Neural cell (in vitro differentiated cells): Measurements from ENCODE around the gene HCFC1. TPM values are rescaled to one million over a fixed set of nuclear protein-coding genes. Genes with fewer than 3 reads are reported as not detected.

Source experiments
- H2AFZ ChIP-seq: fragments of 200-600, 300-800 bp; sonication (generic), shearing (Covaris generic); 2 replicates; pipeline ENCODE4 v1.6.0; 2014; ENCODE audit warnings: low read depth, mild to moderate bottlenecking, antibody characterized with exemption, low read length, moderate library complexity
- H3F3A ChIP-seq: fragments of 200-600 bp; shearing (Covaris generic); 2 replicates; pipeline ENCODE4 v1.6.1; 2016; ENCODE audit warnings: mild to moderate bottlenecking, moderate library complexity, mixed read lengths, antibody characterized with exemption, low read length; ENCODE audit not compliant: insufficient read depth, poor library complexity, severe bottlenecking
- H3K27ac ChIP-seq: fragments of 200-600, 300-800 bp; sonication (generic), shearing (Covaris generic); 2 replicates; pipeline ENCODE4 v1.5.1; 2014; ENCODE audit warnings: mild to moderate bottlenecking, low read length, moderate library complexity
- H3K27me3 ChIP-seq: fragments of 300-800, 200-600 bp; sonication (generic), shearing (Covaris generic); 2 replicates; pipeline ENCODE4 v1.6.0; 2014; ENCODE audit warnings: mild to moderate bottlenecking, low read depth, low read length, moderate library complexity; ENCODE audit not compliant: insufficient read depth
- H3K36me3 ChIP-seq: fragments of 300-800, 200-600 bp; sonication (generic), shearing (Covaris generic); 2 replicates; pipeline ENCODE4 v1.5.1; 2014; ENCODE audit warnings: mild to moderate bottlenecking, antibody characterized with exemption, low read length, moderate library complexity; ENCODE audit not compliant: insufficient read depth
- H3K4me2 ChIP-seq: fragments of 300-800, 200-600 bp; sonication (generic), shearing (Covaris generic); 2 replicates; pipeline ENCODE4 v1.6.0; 2014; ENCODE audit warnings: mild to moderate bottlenecking, low read length
- H3K4me3 ChIP-seq: fragments of 300-800, 200-600 bp; sonication (generic), shearing (Covaris generic); 2 replicates; pipeline ENCODE4 v1.5.1; 2014; ENCODE audit warnings: mild to moderate bottlenecking, low read length, moderate library complexity
- H3K79me2 ChIP-seq: fragments of 200-600 bp; shearing (Covaris generic); replicated peaks from 2 replicates; pipeline ENCODE4 v1.6.0; 2014; ENCODE audit warnings: mild to moderate bottlenecking, low read length, moderate library complexity; ENCODE audit not compliant: insufficient read depth
- H3K9ac ChIP-seq: fragments of 300-800, 200-600 bp; sonication (generic), shearing (Covaris generic); 2 replicates; pipeline ENCODE4 v1.6.1; 2016; ENCODE audit warnings: mild to moderate bottlenecking, low read length, mixed read lengths
- H3K9me2 ChIP-seq: fragments of 200-600 bp; shearing (Covaris generic); 2 replicates; pipeline ENCODE4 v1.6.1; 2016; ENCODE audit warnings: mild to moderate bottlenecking, low read length, mixed read lengths; ENCODE audit not compliant: insufficient read depth
- H3K9me3 ChIP-seq: fragments of 200-600, 300-800 bp; sonication (generic), shearing (Covaris generic); 2 replicates; pipeline ENCODE4 v1.6.1; 2016; ENCODE audit warnings: mild to moderate bottlenecking, mixed run types, low read length, moderate library complexity, mixed read lengths
- H4K20me1 ChIP-seq: fragments of 200-600 bp; shearing (Covaris generic); 2 replicates; pipeline ENCODE4 v1.6.1; 2016; ENCODE audit warnings: mild to moderate bottlenecking, mixed run types; ENCODE audit not compliant: insufficient read depth
- EP300 ChIP-seq: fragments of 450-650 bp; conservative IDR thresholded peaks from 2 replicates; pipeline ENCODE4 v1.6.1; 2014; ENCODE audit warnings: antibody characterized with exemption, mild to moderate bottlenecking, moderate library complexity; ENCODE audit not compliant: poor library complexity, severe bottlenecking
- EZH2 ChIP-seq: fragments of 200-600, 300-800 bp; shearing (Covaris generic), sonication (generic); IDR thresholded peaks from 2 replicates; pipeline ENCODE4 v1.6.1; 2014; ENCODE audit warnings: antibody characterized with exemption, low read length, borderline replicate concordance, mild to moderate bottlenecking; ENCODE audit not compliant: insufficient read depth, poor library complexity, severe bottlenecking
- MXI1 ChIP-seq: fragments of 450-650 bp; conservative IDR thresholded peaks from 2 replicates; pipeline ENCODE4 v1.6.1; 2014; ENCODE audit warnings: antibody characterized with exemption, mild to moderate bottlenecking; ENCODE audit not compliant: poor library complexity, severe bottlenecking
- POLR2AphosphoS5 ChIP-seq: IDR thresholded peaks from 2 replicates; pipeline ENCODE4 v1.6.1; 2012
- RAD21 ChIP-seq: fragments of 450-650 bp; conservative IDR thresholded peaks from 2 replicates; pipeline ENCODE4 v1.6.1; 2014; ENCODE audit warnings: antibody characterized with exemption, mild to moderate bottlenecking, moderate library complexity
- SMC3 ChIP-seq: fragments of 450-650 bp; conservative IDR thresholded peaks from 2 replicates; pipeline ENCODE4 v1.6.1; 2014; ENCODE audit warnings: antibody characterized with exemption, mild to moderate bottlenecking, moderate library complexity; ENCODE audit not compliant: poor library complexity
- TAF1 ChIP-seq: IDR thresholded peaks from 2 replicates; pipeline ENCODE4 v1.6.1; 2012; ENCODE audit warnings: low read depth
- polyA plus RNA-seq: library from polyadenylated mRNA; depleted of rRNA; stranded (reverse); fragments of >200 nt; gene quantifications from 2 replicates; pipeline ENCODE4 v1.2.3, GENCODE V29; 2014
- TF ChIP-seq, protein P1 (sequence below): IDR thresholded peaks from 2 replicates; pipeline ENCODE4 v1.6.1; 2012; ENCODE audit warnings: borderline replicate concordance
- TF ChIP-seq, protein P2 (sequence below): fragments of 450-650 bp; IDR thresholded peaks from 2 replicates; pipeline ENCODE4 v1.5.1; 2014; ENCODE audit warnings: antibody characterized with exemption, mild to moderate bottlenecking, moderate library complexity; ENCODE audit not compliant: poor library complexity, severe bottlenecking

Gene HCFC1
- polyA plus RNA-seq, 1 donor from 2014 or later: 7.3 TPM

DNA sequence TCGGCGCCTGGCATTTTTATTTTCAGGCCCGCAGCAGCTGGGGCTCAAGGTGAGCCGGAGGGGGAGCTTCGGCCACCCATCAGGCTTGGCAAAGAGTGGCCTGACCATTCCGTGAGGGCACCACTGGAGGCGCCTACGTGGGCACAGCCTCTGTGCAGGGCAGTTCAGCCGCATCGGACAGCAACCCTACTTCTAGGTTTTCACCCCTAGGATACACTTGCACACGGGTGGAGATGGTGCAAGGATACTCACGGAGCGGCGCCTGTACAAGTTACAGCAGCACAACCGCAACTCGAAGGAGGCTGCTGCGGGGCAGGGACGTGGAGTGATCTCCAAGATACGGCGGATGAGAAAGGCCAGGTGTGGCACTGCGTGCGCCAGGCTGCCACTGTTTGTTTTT is 10.8 kb downstream of the HCFC1 start:
- Histone ChIP-seq H3K9me3 (no peaks in the 10 kb centered on the region), H3K36me3 (no peaks in the 10 kb centered on the region), H3K9me2 (no peaks in the 10 kb centered on the region), H2AFZ (no peak overlapping the region), H3K9ac (no peak overlapping the region), H3K27me3 (no peaks in the 10 kb centered on the region), H3K4me3 (no peak overlapping the region), H3K79me2 (peaks cover 9% of the 10 kb centered on the region), H3K27ac (no peak overlapping the region), H3K4me2 (no peak overlapping the region), H3F3A (no peaks in the 10 kb centered on the region), H4K20me1 (no peaks in the 10 kb centered on the region)
- TF ChIP-seq EZH2: no peak

DNA sequence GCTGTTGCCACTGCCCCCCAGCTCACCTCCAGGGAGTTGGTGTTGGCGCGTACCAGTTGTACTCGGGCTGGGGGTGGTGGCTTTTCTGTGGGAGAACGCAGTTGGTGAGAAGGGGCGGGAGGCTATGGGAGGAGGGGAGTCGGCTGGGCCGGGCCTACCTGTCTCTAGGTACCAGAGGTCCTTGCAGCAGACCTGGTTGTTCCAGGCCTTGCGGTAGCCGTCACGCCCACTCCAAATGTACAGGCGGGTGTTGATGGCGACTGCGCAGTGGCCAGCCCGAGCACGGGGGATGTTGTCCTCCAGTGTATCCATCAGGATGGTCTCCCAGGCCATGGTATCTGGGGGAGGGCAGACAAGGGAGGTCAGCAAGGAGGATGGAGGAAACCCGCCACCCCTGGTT is 11.5 kb downstream of the HCFC1 start:
- Histone ChIP-seq H3K9me2 (no peaks in the 10 kb centered on the region), H3K9ac (no peak overlapping the region), H2AFZ (no peak overlapping the region), H3K9me3 (no peaks in the 10 kb centered on the region), H3K27ac (no peak overlapping the region), H4K20me1 (no peaks in the 10 kb centered on the region), H3F3A (no peaks in the 10 kb centered on the region), H3K4me2 (no peak overlapping the region), H3K36me3 (no peaks in the 10 kb centered on the region), H3K79me2 (peaks cover 5% of the 10 kb centered on the region), H3K27me3 (no peaks in the 10 kb centered on the region), H3K4me3 (no peak overlapping the region)
- TF ChIP-seq, protein P1, sequence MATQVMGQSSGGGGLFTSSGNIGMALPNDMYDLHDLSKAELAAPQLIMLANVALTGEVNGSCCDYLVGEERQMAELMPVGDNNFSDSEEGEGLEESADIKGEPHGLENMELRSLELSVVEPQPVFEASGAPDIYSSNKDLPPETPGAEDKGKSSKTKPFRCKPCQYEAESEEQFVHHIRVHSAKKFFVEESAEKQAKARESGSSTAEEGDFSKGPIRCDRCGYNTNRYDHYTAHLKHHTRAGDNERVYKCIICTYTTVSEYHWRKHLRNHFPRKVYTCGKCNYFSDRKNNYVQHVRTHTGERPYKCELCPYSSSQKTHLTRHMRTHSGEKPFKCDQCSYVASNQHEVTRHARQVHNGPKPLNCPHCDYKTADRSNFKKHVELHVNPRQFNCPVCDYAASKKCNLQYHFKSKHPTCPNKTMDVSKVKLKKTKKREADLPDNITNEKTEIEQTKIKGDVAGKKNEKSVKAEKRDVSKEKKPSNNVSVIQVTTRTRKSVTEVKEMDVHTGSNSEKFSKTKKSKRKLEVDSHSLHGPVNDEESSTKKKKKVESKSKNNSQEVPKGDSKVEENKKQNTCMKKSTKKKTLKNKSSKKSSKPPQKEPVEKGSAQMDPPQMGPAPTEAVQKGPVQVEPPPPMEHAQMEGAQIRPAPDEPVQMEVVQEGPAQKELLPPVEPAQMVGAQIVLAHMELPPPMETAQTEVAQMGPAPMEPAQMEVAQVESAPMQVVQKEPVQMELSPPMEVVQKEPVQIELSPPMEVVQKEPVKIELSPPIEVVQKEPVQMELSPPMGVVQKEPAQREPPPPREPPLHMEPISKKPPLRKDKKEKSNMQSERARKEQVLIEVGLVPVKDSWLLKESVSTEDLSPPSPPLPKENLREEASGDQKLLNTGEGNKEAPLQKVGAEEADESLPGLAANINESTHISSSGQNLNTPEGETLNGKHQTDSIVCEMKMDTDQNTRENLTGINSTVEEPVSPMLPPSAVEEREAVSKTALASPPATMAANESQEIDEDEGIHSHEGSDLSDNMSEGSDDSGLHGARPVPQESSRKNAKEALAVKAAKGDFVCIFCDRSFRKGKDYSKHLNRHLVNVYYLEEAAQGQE: no peak
- TF ChIP-seq SMC3: no peak
- TF ChIP-seq RAD21: no peak
- TF ChIP-seq, protein P2, sequence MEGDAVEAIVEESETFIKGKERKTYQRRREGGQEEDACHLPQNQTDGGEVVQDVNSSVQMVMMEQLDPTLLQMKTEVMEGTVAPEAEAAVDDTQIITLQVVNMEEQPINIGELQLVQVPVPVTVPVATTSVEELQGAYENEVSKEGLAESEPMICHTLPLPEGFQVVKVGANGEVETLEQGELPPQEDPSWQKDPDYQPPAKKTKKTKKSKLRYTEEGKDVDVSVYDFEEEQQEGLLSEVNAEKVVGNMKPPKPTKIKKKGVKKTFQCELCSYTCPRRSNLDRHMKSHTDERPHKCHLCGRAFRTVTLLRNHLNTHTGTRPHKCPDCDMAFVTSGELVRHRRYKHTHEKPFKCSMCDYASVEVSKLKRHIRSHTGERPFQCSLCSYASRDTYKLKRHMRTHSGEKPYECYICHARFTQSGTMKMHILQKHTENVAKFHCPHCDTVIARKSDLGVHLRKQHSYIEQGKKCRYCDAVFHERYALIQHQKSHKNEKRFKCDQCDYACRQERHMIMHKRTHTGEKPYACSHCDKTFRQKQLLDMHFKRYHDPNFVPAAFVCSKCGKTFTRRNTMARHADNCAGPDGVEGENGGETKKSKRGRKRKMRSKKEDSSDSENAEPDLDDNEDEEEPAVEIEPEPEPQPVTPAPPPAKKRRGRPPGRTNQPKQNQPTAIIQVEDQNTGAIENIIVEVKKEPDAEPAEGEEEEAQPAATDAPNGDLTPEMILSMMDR: no peak
- no peak for TF ChIP-seq EZH2
- no peak for TF ChIP-seq EP300
- TF ChIP-seq MXI1: no peak
- TF ChIP-seq TAF1: no peak
- no peak for TF ChIP-seq POLR2AphosphoS5

DNA sequence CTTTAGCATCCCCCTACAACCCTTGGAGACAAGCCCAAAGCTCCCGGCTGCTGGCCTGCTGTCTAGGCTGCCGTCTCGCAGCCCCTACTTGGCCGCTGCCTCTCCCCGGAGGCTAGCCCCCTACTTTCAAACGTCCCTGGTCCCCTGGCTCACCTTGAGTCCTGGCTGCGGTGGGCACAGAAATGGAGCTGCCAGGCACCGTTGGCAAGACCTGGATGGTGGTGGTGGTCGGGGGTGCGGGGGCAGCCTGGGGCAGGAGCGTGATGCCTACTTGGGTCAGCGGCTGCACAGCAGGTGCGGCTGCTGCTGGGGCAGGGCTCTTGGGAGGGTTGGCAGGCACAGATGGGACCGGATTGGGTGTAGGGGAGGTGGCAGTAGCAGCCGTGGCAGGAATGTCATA is 12.0 kb downstream of the HCFC1 start:
- TF ChIP-seq EP300: no peak
- TF ChIP-seq POLR2AphosphoS5: no peak
- TF ChIP-seq RAD21: no peak
- TF ChIP-seq, protein P2: no peak
- TF ChIP-seq, protein P1: no peak
- TF ChIP-seq SMC3: no peak
- TF ChIP-seq MXI1: no peak
- no peak for TF ChIP-seq EZH2
- no peak for TF ChIP-seq TAF1
- H4K20me1 ChIP-seq: no peaks in the 10 kb centered on the region
- H3K27ac ChIP-seq: no peak overlapping the region
- H3K9me2 ChIP-seq: no peaks in the 10 kb centered on the region
- no peak overlapping the region for H3K9ac ChIP-seq
- no peak overlapping the region for H2AFZ ChIP-seq
- H3K4me3 ChIP-seq: no peak overlapping the region
- no peaks in the 10 kb centered on the region for H3K27me3 ChIP-seq
- no peaks in the 10 kb centered on the region for H3K36me3 ChIP-seq
- no peak overlapping the region for H3K4me2 ChIP-seq
- no peaks in the 10 kb centered on the region for H3K9me3 ChIP-seq
- H3F3A ChIP-seq: no peaks in the 10 kb centered on the region
- peaks cover 4% of the 10 kb centered on the region for H3K79me2 ChIP-seq
